SK-N-SH treated with all-trans-retinoic acid at 6 μM for 48 hours (cell line): Measurements from ENCODE around the gene TMEM151A.

Experiments used
- ATAC-seq: fragments of 200-7000 bp; cut with Tn5 transposase; 3 replicates; pipeline ENCODE4 v1.9.1; 2020; ENCODE audit warnings: mild to moderate bottlenecking, moderate library complexity
- BACH2 ChIP-seq: fragments of 250-450 bp; sonication (Bioruptor Pico); IDR thresholded peaks from 2 replicates; pipeline ENCODE4 v1.9.0; 2021; ENCODE audit warnings: mild to moderate bottlenecking, borderline replicate concordance
- CREB5 ChIP-seq: fragments of 250-450 bp; sonication (Bioruptor Pico); IDR thresholded peaks from 2 replicates; pipeline ENCODE4 v1.5.1; 2020; ENCODE audit warnings: low read depth, mild to moderate bottlenecking, moderate library complexity
- ESRRG ChIP-seq: fragments of 250-450 bp; sonication (Bioruptor Pico); IDR thresholded peaks from 2 replicates; pipeline ENCODE4 v1.6.1; 2021; ENCODE audit warnings: mild to moderate bottlenecking
- GLIS3 ChIP-seq: fragments of 250-450 bp; sonication (Bioruptor Pico); IDR thresholded peaks from 2 replicates; pipeline ENCODE4 v1.5.0; 2020; ENCODE audit warnings: mild to moderate bottlenecking, moderate library complexity
- PATZ1 ChIP-seq: fragments of 250-450 bp; sonication (Bioruptor Pico); IDR thresholded peaks from 2 replicates; pipeline ENCODE4 v1.8.0; 2020; ENCODE audit warnings: mild to moderate bottlenecking, moderate library complexity, borderline replicate concordance
- PPARA ChIP-seq: fragments of 250-450 bp; sonication (Bioruptor Pico); IDR thresholded peaks from 2 replicates; pipeline ENCODE4 v1.5.0; 2020; ENCODE audit warnings: mild to moderate bottlenecking, borderline replicate concordance
- RARB ChIP-seq: fragments of 250-450 bp; sonication (Bioruptor Pico); IDR thresholded peaks from 2 replicates; pipeline ENCODE4 v1.8.0; 2021; ENCODE audit warnings: mild to moderate bottlenecking, moderate library complexity
- SNAI2 ChIP-seq: fragments of 250-450 bp; sonication (Bioruptor Pico); IDR thresholded peaks from 2 replicates; pipeline ENCODE4 v1.5.0; 2020; ENCODE audit warnings: mild to moderate bottlenecking, moderate library complexity
- TCF4 ChIP-seq: fragments of 250-450 bp; sonication (Bioruptor Pico); IDR thresholded peaks from 2 replicates; pipeline ENCODE4 v1.8.0; 2021; ENCODE audit warnings: mild to moderate bottlenecking, moderate library complexity, borderline replicate concordance
- TOX ChIP-seq: fragments of 250-450 bp; sonication (Bioruptor Pico); IDR thresholded peaks from 2 replicates; pipeline ENCODE4 v1.8.0; 2021; ENCODE audit warnings: mild to moderate bottlenecking, moderate library complexity, borderline replicate concordance
- ZC3H10 ChIP-seq: fragments of 250-450 bp; sonication (Bioruptor Pico); IDR thresholded peaks from 2 replicates; pipeline ENCODE4 v1.5.1; 2021; ENCODE audit warnings: mild to moderate bottlenecking, moderate library complexity
- ZFP3 ChIP-seq: fragments of 250-450 bp; sonication (Bioruptor Pico); IDR thresholded peaks from 2 replicates; pipeline ENCODE4 v1.5.0; 2020; ENCODE audit warnings: mild to moderate bottlenecking, moderate library complexity
- ZNF70 ChIP-seq: fragments of 450-650 bp; formaldehyde crosslinking; IDR thresholded peaks from 2 replicates; pipeline ENCODE4 v1.5.0; 2020; ENCODE audit warnings: mild to moderate bottlenecking, moderate library complexity
- ZNF8 ChIP-seq: fragments of 450-650 bp; formaldehyde crosslinking; IDR thresholded peaks from 2 replicates; pipeline ENCODE4 v1.5.0; 2020; ENCODE audit warnings: mild to moderate bottlenecking, moderate library complexity
- TF ChIP-seq, protein P1 (sequence below): fragments of 250-450 bp; sonication (Bioruptor Pico); IDR thresholded peaks from 2 replicates; pipeline ENCODE4 v1.5.0; 2020; ENCODE audit warnings: mild to moderate bottlenecking, moderate library complexity

TMEM151A gene

GRCh38 chr11:66291706-66292542 lies at the start of gene TMEM151A:
Gene TMEM151A (plus strand): TSS chr11:66291894. CDS start chr11:66292014, 120 bp downstream.
- TF ChIP-seq ZFP3 (no peak), PPARA (CRISPR knock-in tag) (no peak), ESRRG (CRISPR knock-in tag) (no peak), BACH2 (CRISPR knock-in tag) (no peak), ZNF8 (CRISPR knock-in tag) (no peak), ZC3H10 (CRISPR knock-in tag) (no peak)
- TF ChIP-seq, protein P1, sequence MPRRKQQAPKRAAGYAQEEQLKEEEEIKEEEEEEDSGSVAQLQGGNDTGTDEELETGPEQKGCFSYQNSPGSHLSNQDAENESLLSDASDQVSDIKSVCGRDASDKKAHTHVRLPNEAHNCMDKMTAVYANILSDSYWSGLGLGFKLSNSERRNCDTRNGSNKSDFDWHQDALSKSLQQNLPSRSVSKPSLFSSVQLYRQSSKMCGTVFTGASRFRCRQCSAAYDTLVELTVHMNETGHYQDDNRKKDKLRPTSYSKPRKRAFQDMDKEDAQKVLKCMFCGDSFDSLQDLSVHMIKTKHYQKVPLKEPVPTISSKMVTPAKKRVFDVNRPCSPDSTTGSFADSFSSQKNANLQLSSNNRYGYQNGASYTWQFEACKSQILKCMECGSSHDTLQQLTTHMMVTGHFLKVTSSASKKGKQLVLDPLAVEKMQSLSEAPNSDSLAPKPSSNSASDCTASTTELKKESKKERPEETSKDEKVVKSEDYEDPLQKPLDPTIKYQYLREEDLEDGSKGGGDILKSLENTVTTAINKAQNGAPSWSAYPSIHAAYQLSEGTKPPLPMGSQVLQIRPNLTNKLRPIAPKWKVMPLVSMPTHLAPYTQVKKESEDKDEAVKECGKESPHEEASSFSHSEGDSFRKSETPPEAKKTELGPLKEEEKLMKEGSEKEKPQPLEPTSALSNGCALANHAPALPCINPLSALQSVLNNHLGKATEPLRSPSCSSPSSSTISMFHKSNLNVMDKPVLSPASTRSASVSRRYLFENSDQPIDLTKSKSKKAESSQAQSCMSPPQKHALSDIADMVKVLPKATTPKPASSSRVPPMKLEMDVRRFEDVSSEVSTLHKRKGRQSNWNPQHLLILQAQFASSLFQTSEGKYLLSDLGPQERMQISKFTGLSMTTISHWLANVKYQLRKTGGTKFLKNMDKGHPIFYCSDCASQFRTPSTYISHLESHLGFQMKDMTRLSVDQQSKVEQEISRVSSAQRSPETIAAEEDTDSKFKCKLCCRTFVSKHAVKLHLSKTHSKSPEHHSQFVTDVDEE: no peak
- ATAC-seq: no peak

GRCh38 chr11:66242095-66242765 lies 49.5 kb upstream of the TMEM151A start:
- ATAC-seq: no peak
- TF ChIP-seq ZNF70 (no peak), CREB5 (no peak)
- TF ChIP-seq, all 23 proteins: peak for 0

DNA sequence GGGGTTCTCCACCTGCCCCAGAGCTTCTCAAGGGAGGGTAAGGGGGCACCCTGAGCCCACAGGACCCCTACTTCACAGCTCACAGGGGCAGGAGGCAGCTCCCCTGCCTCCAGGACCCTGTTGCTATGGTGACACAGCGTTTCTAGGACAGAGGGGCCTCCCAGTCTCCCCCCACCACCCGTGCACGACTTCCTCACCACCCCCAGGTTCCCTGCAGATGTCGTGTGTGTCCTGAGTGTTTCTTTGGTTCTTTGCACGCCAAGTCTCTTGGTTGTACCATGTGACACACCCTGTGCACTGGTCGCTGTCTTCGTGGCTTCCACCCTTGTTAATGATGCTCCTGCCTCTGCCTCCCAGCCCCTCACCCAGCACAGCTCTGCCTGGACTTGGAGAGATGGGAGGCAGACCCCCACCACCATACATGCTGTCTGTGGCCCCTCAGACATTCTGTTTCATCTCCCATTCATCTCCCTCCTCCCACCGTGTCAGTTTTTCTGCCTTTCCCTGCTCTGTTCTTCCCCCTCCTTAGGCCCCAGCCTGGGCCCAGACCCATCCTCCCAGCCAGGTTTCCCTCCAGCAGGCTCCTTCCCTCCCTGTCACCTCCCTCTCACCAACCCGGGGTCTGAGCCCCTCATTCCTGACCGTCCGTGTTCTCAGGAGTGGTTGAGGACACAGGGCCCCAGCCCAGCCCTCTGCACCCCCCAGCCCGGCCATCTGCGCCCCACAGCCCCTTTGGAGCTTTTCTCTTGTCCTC lies 47.7 kb upstream of the TMEM151A start:
- TF ChIP-seq RARB (CRISPR knock-in tag): no peak
- no peak for ATAC-seq

DNA sequence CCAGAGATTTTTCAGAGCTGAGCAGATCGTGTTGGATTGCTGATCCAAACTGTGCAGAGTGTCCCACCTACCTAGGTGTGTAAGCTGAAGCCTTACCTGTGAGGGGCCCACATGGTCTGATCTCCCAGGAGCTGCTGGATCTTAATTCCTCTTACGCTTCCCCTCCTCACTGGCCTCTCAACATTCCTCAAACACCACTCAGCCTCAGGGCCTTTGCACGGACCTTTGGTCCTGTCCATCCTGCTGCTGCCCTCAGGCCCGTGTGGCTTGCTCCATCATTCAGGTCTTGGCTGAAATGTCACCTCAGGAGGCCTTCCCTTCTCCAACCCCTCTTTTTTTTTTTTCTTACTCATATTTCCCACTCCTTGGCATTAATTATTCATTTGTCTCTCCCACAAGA lies 44.4 kb upstream of the TMEM151A start:
- TF ChIP-seq PATZ1 (CRISPR knock-in tag) (no peak), PPARA (CRISPR knock-in tag) (no peak), TOX (CRISPR knock-in tag) (no peak), ZNF8 (CRISPR knock-in tag) (no peak), ZFP3 (no peak), SNAI2 (no peak), GLIS3 (CRISPR knock-in tag) (no peak), TCF4 (CRISPR knock-in tag) (no peak), ZC3H10 (CRISPR knock-in tag) (no peak)
- TF ChIP-seq, protein P1: no peak
- no peak for ATAC-seq
